ENCODE results near the gene SLC6A19.

The SLC6A19 gene

DNA sequence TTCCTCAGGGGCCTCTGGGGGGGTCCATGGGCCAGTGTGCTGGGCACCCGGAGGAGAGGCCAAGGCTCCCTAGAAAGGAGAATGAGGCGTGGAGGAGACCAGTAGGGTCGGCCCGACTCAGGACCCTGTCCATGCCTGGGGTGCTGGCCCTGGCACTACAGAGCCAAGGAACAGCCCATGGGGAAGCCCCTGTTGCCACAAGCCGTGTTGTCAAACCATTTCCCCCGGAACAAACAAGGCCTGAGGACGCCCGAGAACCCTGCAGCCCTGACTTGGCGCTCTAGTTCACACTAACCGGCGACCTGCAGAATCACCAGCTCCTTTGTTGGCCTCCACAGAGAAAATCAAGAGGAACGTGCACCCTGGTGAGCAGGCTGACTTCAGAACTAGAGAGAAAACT lies 48.0 kb upstream of the SLC6A19 start:
- Histone ChIP-seq H3K4me3 (replicated peaks; ENCODE audit: insufficient read depth, low read length) (no peak overlapping the region), H3K27ac (replicated peaks) (no peak overlapping the region), H3K27me3 (ENCODE audit: insufficient read depth, poor library complexity, severe bottlenecking) (peaks cover 23% of the 10 kb centered on the region)
- no peak for TF ChIP-seq SPI1 (IDR thresholded peaks at IDR 0.05; ENCODE audit: borderline replicate concordance, low read depth)
- TF ChIP-seq, protein P1, sequence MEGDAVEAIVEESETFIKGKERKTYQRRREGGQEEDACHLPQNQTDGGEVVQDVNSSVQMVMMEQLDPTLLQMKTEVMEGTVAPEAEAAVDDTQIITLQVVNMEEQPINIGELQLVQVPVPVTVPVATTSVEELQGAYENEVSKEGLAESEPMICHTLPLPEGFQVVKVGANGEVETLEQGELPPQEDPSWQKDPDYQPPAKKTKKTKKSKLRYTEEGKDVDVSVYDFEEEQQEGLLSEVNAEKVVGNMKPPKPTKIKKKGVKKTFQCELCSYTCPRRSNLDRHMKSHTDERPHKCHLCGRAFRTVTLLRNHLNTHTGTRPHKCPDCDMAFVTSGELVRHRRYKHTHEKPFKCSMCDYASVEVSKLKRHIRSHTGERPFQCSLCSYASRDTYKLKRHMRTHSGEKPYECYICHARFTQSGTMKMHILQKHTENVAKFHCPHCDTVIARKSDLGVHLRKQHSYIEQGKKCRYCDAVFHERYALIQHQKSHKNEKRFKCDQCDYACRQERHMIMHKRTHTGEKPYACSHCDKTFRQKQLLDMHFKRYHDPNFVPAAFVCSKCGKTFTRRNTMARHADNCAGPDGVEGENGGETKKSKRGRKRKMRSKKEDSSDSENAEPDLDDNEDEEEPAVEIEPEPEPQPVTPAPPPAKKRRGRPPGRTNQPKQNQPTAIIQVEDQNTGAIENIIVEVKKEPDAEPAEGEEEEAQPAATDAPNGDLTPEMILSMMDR (IDR thresholded peaks at IDR 0.05; ENCODE audit: insufficient read depth, low read length): no peak
- TF ChIP-seq, protein P2, sequence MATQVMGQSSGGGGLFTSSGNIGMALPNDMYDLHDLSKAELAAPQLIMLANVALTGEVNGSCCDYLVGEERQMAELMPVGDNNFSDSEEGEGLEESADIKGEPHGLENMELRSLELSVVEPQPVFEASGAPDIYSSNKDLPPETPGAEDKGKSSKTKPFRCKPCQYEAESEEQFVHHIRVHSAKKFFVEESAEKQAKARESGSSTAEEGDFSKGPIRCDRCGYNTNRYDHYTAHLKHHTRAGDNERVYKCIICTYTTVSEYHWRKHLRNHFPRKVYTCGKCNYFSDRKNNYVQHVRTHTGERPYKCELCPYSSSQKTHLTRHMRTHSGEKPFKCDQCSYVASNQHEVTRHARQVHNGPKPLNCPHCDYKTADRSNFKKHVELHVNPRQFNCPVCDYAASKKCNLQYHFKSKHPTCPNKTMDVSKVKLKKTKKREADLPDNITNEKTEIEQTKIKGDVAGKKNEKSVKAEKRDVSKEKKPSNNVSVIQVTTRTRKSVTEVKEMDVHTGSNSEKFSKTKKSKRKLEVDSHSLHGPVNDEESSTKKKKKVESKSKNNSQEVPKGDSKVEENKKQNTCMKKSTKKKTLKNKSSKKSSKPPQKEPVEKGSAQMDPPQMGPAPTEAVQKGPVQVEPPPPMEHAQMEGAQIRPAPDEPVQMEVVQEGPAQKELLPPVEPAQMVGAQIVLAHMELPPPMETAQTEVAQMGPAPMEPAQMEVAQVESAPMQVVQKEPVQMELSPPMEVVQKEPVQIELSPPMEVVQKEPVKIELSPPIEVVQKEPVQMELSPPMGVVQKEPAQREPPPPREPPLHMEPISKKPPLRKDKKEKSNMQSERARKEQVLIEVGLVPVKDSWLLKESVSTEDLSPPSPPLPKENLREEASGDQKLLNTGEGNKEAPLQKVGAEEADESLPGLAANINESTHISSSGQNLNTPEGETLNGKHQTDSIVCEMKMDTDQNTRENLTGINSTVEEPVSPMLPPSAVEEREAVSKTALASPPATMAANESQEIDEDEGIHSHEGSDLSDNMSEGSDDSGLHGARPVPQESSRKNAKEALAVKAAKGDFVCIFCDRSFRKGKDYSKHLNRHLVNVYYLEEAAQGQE (IDR thresholded peaks at IDR 0.05; ENCODE audit: insufficient replicate concordance, low read depth): no peak
- TF ChIP-seq POLR2AphosphoS5 (IDR thresholded peaks at IDR 0.05; ENCODE audit: low read depth): no peak
- TF ChIP-seq GABPA (IDR thresholded peaks at IDR 0.05; ENCODE audit: low read depth): no peak
- DNase-seq (ENCODE audit: low read depth in 1 of 2, low spot score in 1 of 2): no peak

GRCh38 chr5:1155191-1156032 lies 46.0 kb upstream of the SLC6A19 start:
- no peak for DNase-seq (ENCODE audit: low read depth in 1 of 2, low spot score in 1 of 2)
- H3K27me3 ChIP-seq (ENCODE audit: insufficient read depth, poor library complexity, severe bottlenecking): peaks cover 23% of the 10 kb centered on the region
- H3K27ac ChIP-seq (replicated peaks): no peak overlapping the region
- H3K4me3 ChIP-seq (replicated peaks; ENCODE audit: insufficient read depth, low read length): no peak overlapping the region
- TF ChIP-seq SPI1 (IDR thresholded peaks at IDR 0.05; ENCODE audit: borderline replicate concordance, low read depth): no peak
- no peak for TF ChIP-seq POLR2AphosphoS5 (IDR thresholded peaks at IDR 0.05; ENCODE audit: low read depth)
- TF ChIP-seq, protein P1 (IDR thresholded peaks at IDR 0.05; ENCODE audit: insufficient read depth, low read length): no peak
- no peak for TF ChIP-seq GABPA (IDR thresholded peaks at IDR 0.05; ENCODE audit: low read depth)
- TF ChIP-seq, protein P2 (IDR thresholded peaks at IDR 0.05; ENCODE audit: insufficient replicate concordance, low read depth): no peak

- Histone ChIP-seq H3K4me3 (replicated peaks; ENCODE audit: insufficient read depth, low read length) (no peak overlapping the region), H3K27me3 (ENCODE audit: insufficient read depth, poor library complexity, severe bottlenecking) (peaks cover 23% of the 10 kb centered on the region), H3K27ac (replicated peaks) (no peak overlapping the region)
- TF ChIP-seq, protein P1 (IDR thresholded peaks at IDR 0.05; ENCODE audit: insufficient read depth, low read length): no peak
- TF ChIP-seq SPI1 (IDR thresholded peaks at IDR 0.05; ENCODE audit: borderline replicate concordance, low read depth) (no peak), GABPA (IDR thresholded peaks at IDR 0.05; ENCODE audit: low read depth) (no peak), POLR2AphosphoS5 (IDR thresholded peaks at IDR 0.05; ENCODE audit: low read depth) (no peak)
- TF ChIP-seq, protein P2 (IDR thresholded peaks at IDR 0.05; ENCODE audit: insufficient replicate concordance, low read depth): no peak
- DNase-seq (ENCODE audit: low read depth in 1 of 2, low spot score in 1 of 2): no peak
Measured at GRCh38 chr5:1156033-1156753, 45.2 kb upstream of the SLC6A19 start.
